NCI-H526 (cell line): Measurements from ENCODE around the gene CD300H.

Source experiments
- DNase-seq, 2 experiments: peaks; one replicate each; lab custom pipeline; 2025; lab: John Stamatoyannopoulos, UW

CD300H gene

DNA sequence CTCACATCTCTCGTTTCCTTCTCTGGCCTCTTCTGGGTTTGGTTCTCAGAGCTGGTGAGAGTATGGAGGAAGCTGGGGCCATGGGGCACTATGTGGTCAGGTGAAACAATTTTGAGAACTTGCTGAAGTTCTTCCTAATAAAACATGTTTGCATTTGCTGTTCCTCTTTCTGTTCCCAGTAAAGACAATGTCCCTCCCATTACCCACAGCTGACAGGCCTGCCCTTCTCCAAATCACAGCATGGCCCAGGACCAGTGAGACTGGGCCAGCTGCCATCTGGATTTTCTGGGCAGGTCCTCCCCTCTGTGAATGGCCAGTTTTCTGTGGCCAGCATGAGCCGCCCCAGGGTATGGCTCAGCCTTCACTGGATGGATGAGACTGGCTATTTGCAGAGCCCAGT is at the start of gene CD300H:
Gene CD300H (minus strand): TSS at position 113 of the 400 bp plus-strand sequence.
- no peak for DNase-seq

DNA sequence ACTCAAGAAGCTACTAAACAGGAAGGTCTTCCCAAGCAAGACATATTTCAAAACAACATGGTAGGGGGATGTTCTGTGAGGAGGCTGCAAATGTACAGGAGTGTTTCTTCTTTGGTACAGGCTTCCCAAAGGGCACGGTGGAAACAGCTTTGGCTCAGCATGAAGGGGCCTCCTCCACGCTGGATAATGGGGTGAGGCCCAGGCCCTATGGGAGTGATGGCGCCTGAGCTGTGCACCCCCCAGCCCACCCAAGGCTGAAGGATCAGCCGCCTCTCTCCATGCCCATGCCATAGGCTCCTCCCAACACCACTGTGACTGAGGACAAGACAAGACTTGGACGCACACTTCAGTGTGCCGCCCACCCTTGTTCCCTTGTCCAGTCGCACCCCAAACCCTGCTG is 49.4 kb upstream of the CD300H start:
- no peak for DNase-seq

DNA sequence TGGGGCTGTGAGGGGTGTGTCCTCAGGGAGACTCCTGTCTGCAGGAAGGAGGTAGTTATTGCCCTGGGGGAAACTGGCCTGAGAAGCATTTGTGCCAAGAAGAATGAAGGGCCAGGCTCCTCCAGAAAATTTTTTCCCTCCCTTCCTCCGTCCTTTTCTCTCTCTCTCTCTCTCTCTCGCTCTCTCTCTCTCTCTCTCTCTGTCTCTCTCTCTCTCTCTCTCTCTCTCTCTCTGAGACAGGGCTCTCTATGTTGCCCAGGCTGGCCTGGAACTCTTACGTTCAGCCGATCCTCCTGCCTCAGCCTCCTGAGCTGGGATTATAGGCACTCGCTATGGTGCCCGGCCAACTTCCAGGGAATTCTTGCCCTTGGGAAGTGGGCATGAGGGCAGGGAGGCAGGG is 44.7 kb upstream of the CD300H start:
- no peak for DNase-seq

DNA sequence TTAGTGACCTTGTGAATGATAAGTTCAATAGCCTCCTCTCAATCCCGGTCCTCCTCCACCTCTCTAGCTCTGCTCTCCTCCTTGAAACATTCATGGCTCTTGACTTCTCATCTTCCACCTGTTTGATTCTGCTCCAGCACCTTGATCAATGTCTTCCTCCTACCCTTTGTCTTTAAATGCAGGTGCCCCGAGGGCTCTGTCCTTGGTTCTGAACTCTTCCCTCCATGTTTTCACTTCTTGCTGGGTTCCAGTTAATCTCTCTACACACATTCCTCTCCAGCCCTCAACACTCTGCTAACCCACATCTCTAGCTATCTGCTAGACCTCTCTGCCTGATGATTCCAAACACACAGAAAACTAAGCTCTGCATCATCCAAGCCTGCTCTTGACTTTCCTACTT is 42.8 kb upstream of the CD300H start:
- no peak for DNase-seq

DNA sequence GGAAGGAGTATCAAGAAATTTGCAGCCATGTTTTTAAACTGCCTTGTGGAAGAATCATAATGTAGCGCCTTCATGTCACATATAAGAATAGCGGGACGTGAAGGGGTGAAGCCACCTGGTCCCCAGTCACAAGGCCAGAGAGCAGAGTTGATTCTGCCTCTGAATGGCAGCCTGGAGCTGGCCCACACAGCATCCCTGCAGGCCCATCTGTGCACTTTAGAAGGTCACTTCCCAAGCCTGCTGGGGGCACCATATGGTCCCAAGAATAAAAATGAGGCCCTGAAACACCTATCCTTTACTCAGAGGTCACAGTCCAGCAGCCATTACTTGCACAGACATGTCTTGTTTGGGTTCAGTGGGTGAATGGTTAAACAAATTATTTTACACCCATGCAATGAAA is 41.2 kb upstream of the CD300H start:
- no peak for DNase-seq

DNA sequence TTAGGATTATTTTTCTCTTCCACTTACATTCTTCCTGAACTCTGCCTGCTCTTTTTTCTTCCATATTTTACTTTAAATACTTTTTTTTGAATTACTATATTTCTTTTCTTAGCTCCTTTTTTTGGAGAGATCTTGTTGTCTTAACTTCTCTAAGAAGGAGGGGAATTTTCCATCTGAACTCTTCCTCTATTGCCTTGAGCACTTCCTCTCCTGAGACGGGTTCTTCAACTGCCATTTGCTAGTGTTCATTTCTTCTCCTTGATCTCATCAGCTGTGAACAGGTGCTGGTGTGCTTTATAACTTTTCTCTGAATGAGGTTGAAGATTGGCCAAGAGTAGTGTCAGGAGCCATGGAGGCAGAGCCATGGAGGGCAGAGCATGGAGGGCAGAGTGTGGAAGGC is 39.9 kb upstream of the CD300H start:
- DNase-seq, result no peak

DNA sequence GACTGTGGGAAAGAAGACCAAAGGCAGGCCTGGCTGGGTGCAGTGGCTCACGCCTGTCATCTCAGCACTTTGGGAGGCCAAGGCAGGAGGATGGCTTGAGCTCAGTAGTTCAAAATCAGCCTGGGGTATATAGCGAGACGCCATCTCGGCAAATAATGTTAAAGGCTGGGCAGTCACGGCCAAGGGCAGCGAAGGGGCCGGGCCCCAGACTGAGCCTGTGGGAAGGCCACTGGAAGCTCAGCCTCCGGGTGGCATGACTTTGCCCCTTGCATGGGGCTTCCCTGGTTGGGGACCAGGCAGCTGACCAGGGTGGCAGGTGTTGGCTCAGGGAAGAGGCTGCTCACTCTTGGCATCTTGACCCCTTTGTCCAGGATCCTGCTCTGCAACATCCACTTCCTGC is 38.7 kb upstream of the CD300H start:
- DNase-seq, result no peak

DNA sequence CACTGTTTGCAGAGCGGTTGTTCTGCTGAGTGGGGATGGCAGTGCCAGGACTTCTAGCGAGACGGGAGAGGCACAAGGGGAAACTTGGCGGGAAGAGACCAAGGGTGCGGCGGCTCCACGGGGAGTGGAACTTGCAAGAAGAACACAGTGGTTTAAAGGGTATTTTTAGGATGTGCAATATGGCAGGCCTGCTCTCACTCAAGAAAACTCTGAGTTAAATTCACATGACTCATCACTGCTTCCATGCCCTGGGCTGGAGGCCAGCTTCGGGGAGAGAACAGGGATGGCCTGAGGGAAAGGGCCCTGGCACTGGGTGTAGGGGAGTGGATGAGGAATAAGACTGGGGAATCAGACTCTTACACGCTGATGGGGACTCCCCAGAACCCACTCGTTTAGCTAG is 38.1 kb upstream of the CD300H start:
- DNase-seq, result no peak

DNA sequence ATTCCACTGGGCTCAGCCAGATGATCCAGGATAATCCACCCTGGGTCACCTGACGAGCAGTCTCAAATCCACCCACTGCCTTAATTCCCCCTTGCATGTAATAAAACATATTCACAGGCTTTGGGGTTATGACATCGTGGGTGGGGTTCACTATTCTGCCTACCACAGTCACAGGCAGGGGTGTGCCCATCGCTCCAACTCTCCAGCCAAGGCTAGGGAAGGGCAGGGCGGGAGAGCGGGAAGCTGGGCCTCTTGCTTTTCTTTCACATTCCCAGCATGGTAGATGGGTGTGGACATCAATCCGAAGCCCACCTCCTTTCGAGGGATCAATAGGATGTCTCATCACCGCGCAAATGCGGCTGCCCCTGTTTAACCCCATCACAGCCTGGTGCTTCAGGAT is 37.5 kb upstream of the CD300H start:
- DNase-seq, result no peak

DNA sequence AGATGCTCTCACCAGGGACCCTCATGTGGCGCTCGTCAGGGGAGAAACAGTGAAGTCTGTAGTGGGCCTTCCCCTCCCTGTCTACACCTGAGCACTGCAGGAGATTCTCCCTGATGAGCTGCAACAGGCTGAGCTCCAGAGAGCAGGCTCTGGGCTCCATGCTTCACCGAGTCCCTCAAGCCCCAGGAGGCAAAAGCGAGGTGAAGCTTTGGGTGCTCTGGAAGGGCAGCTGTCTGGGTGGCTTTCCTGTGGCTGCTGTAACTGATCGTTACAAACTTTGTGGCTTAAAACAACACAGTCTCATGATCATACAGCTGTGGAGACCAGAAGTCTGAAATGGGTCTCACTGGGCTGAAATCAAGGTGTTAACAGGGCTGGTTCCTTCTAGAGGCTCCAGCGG is 36.9 kb upstream of the CD300H start:
- no peak for DNase-seq

DNA sequence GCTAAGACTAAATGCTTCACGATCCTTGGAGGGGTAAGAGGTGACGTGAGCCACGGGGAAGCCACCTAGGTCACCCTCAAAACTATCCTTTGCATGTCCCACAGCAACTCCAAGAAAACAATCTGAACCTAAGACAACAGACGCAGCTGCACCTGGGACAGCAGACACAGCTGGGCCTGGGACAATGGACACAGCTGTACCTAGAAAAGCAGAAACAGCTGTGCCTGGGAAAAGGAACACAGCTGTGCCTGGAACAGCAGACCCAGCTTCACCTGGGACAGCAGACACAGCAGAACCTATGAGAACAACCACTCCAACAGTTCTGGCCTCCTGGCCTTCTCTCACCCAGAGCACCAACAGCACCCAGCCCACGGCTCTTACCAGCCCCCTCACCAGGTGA is 36.4 kb upstream of the CD300H start:
- DNase-seq, result no peak

DNA sequence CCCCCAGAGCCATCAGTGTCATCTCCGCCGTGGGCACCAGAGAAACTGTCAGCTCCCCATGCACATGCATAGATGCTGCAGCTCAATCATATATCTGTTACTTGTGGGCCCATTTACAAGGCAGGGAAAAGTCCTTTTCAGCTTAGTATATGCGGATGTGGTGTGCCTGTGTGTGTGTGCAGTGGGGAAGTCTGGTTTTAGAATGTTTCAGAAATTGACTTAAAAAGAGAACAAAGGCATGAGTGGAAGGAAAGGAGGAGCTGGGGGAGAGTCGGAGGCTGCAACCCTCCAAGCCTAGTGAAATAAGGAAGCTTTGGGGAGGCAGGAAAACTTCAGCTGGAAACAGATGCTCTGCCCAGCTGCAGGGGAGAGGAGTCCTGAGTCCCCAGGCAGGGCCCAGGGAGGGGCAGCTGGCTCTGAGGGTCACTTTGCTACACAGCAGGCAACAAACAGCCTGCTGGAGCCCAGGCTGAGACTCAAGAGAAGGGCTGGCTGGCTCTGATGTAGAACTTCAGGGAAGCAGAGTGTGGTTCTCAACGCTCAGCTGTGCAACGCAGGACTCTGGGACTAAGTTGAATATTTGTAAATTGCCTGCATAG is 35.8 kb upstream of the CD300H start:
- DNase-seq, result no peak

DNA sequence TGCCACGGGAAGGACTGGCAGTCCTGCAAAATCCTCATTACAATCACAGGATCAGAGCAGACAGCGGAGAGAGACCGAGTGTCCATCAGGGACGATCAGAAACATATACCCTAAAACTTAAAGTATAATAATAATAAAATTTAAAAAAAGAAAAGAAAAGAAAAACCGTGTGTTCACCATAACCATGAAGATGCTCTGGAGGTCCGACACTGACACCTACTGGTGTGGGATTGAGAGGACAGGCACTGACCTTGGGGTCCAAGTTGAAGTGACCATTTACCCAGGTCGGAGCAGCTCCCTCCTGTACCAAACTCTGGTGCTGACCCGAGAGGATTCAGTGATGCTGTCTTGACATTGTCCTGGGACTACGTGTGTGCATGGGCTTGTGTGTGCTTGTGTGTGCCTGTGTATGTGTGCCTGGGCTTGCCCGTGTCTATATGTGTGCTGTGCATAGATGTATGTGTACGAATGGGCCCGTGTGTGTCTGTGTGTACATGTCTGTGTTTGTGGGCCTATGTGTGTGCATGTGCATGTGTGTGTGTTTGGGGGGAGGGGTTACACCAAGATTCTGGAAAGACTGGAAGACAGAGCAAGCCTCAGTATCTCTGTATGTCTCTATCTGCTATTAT is 34.7 kb upstream of the CD300H start:
- peak; percentile 9 to 50 for DNase-seq

DNA sequence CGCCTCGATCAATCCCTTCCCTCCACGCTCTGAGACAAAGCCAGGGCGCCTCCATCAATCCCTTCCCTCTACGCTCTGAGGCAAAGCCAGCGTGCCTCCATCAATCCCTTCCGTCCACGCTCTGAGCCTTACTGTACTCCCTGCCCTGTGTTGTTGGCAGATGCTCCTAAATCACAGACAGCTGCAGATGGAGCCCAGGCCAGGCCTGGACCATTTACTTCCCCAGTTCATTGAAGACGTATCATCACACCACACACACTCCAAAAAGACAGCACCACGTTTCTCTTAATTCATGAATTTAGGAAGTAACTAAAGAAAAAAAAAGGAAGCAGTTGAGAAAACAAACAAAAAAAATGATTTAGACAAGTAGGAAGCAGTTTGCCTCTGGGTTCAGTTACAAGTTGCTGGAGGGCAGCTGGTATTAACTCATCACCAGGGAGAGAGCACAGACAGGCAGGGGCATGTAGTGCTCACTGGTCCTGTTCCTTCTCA is 32.2 kb upstream of the CD300H start:
- DNase-seq, result no peak

DNA sequence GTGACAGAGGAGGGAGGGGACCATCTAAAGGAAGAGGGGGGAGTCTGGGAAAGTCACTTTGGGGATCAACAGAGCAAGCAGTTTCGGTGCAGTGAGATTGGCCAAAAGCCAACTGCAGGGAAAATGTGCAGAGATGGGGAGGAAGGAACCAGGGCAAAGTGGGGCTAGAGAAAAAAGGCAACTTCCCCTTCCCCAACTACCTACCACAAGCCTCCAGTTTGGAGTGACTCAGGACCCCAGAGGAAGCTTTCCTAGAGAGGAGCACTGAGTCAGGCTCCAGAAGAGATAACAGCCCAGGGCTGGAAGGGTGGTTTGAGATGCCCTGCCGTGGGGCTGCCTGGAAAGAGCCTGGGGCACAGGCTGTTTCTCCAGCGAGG is 31.7 kb upstream of the CD300H start:
- no peak for DNase-seq

DNA sequence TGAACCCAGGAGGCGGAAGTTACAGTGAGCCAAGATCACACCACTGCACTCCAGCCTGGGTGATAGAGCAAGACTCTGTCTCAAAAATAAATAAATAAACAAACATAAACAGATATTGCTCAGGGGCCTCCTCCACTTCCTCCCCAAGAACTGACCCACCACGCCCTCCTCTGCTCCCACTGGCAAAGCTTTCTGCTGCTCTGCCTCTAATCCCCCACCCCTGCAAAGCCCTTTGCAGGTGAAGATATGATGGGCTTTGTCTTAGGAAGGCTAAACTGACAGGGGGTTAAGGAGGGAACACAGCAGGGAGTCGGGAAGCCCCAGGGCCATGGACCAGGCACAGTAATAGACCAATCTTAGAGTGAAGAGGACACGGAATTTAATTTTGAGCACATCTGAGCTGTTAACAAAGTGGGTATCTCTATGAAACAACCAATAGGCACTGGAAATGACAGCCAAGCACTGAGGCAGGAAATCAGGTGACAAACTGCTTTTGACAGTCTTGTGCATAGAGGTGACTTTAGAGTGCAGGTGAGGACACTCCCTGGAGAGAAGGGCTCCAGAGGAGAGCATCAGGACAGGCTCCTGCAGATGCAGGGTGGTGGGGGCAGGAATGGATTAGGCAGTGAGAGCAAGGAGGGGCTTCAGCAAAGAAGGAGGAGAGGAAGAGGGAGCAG is 31.2 kb upstream of the CD300H start:
- DNase-seq, result no peak

DNA sequence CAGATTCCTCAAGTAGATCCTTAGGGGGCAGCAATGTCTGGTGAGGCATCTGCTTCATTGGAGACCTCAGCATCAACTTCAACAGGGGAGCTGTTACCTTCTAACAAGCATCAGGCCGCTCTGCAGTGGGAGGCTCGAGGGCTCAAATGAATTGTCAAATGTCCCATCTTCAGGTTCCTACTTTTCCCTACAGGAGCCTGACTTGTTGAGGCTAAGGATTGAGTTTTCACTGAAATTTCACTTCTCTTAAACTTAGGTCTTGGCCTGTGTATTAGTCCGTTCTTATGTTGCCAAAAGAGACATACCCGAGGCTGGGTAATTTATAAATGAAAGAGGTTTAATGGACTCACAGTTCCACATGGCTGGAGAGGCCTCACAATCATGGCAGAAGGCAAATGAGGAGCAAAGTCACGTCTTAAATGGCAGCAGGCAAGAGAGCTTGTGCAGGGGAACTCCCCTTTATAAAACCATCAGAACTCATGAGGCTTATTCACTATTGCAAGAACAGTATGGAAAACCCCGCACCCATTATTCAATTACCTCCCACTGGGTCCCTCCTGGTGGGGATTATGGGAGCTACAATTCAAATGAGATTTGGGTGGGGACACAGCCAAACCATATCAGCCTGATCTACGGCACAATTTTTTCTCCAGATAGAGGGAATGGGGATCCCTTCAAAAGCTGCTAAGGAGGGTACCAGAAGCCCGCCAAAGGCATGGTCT is 29.9 kb upstream of the CD300H start:
- no peak for DNase-seq

DNA sequence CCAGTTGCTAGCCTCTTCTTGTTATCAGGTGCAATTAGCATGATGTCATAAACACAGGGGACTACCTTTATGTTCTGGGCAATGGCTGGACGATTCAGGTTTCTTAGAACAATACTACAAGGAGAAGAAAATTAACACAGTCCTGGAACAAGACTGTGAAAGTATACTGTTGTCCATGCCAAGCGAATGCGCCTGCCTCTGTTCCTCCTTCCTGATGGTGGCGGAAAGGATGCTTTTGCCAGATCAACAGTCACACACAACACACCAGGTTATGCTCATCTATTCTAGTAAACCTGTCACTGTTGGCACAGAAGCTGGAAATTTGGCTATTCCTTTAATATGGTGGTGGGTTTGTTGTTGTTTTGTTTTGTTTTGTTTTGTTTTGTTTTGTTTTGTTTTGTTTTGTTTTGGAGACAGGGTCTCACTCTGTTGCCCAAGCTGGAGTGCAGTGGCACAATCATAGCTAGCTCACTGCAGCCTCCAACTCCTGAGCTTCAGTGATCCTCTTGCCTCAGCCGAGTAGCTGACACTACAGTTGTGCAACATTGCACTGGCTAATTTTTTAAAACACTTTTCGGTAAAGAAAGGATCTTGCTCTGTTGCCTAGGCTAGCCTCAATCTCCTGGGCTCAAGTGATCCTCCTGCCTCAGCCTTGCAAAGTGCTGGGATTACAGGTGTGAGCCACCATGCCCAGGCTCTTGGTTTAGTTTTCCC is 27.9 kb upstream of the CD300H start:
- DNase-seq, result no peak

DNA sequence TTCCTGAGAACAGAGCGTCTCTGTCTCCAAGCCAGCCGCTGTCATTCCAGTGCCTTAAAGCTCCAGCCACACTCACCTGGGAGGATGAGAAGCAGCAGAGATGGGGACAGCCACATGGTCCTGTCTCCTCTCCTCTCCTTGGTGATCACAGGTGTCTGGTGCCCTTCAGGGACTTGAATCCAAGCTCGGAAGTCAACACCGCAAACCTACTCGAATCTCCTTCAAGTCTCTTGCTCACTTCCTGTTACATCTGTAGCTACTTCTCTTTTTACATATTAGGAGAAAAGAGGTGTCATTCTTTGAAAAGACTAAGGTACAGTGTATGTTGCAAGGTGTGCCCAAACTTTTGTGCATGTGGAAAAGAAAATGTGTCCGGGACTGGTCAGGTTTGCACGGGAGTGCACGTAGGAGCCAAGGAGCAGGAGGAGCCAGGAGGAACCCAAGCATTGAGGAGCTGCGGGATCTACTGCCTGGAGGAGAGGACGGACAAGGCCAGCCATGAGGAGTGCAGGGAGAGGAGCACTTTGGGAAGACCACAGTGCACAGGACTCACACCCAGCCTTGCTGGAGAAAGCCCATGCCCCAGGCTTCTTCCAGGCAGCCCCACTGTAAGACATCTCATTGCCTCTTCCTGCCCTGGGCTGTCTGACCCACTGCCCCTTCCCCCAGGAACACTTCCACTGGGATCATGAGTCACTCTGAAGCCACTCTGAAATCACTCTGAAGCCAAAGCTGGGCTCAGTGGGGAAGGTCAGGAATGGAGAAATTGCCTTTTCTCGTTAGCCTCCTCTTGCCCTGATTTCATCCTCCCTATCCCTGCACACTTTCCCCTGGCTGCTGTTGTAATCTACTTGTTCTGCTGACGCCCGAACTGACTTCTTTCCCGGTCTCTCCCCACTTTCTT is 25.0 kb upstream of the CD300H start, which contains the start of gene CD300LD:
Gene CD300LD (minus strand): TSS at position 197 of the 904 bp plus-strand sequence. CDS start 81 bp downstream, at position 116.
- DNase-seq, result no peak

DNA sequence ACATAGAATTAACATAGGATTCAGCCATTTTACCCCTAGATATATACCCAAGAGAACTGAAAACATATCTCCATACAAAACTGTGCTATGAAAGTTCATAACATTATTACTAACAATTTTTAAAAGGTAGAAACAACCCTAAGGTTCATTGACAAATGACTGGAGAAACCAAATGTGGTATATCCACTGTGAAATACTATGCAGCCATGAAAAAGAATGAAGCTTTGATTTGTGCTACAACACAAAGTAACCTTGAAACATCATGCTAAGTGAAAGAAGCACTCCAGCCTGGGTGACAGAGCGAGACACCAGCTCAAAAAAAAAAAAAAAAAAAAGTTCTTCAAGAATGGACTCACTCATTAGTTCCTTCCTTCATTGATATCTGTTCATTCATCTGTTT is 24.2 kb upstream of the CD300H start:
- DNase-seq, result no peak

DNA sequence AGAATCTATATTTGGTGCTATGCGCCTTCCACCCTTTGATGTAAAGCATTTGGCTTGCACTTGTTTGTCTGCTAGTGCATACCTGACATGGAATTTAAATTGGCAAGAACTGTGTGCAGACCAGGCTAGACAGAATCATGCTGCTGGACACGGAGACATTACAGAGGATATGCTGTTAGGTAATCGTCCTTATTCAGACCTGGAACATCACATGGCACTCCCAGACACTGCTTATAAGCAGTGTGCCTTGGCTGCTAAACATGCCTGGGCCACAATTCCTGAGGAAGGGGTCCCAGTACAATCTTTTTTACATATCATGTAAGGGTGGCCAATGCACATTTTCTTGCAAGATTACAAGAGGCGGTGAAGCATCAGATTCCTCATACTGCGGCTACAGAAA is 18.4 kb upstream of the CD300H start:
- DNase-seq, result no peak
